Smooth muscle cell (in vitro differentiated cells): Measurements from ENCODE around the gene KNSTRN. TPM values are rescaled to one million over a fixed set of nuclear protein-coding genes. Genes with fewer than 3 reads are reported as not detected.
A peak's percentile ranks its signal among the peaks of the same experiment; 100 is the strongest.

ENCODE experiments used
- DNase-seq: peaks from one replicate; lab custom pipeline; 2025; ENCODE audit not compliant: unreplicated experiment; lab: John Stamatoyannopoulos, UW
- H2AFZ ChIP-seq: fragments of 200-600 bp; sonication (generic); 2 replicates; pipeline ENCODE4 v1.6.0; 2016; ENCODE audit warnings: antibody characterized with exemption, low read depth, mild to moderate bottlenecking
- H3F3A ChIP-seq: fragments of 200-600 bp; sonication (generic); 2 replicates; pipeline ENCODE4 v1.6.0; 2017; ENCODE audit warnings: antibody characterized with exemption, low read depth
- H3K27ac ChIP-seq: fragments of 200-600 bp; sonication (generic); 2 replicates; pipeline ENCODE4 v1.5.1; 2016; ENCODE audit warnings: low read depth, mild to moderate bottlenecking
- H3K27me3 ChIP-seq: fragments of 200-600 bp; sonication (generic); 2 replicates; pipeline ENCODE4 v1.6.1; 2016; ENCODE audit warnings: low read depth, mild to moderate bottlenecking
- H3K36me3 ChIP-seq: fragments of 200-600 bp; sonication (generic); 2 replicates; pipeline ENCODE4 v1.5.1; 2016; ENCODE audit warnings: low read depth
- H3K4me1 ChIP-seq: fragments of 200-600 bp; sonication (generic); 2 replicates; pipeline ENCODE4 v1.5.1; 2016; ENCODE audit warnings: low read depth
- H3K4me2 ChIP-seq: fragments of 200-600 bp; sonication (generic); 2 replicates; pipeline ENCODE4 v1.6.0; 2016; ENCODE audit warnings: mild to moderate bottlenecking
- H3K4me3 ChIP-seq: fragments of 200-600 bp; sonication (generic); 2 replicates; pipeline ENCODE4 v1.5.1; 2016; ENCODE audit warnings: mild to moderate bottlenecking
- H3K79me2 ChIP-seq: fragments of 200-600 bp; sonication (generic); 2 replicates; pipeline ENCODE4 v1.6.0; 2016; ENCODE audit warnings: low read depth, mild to moderate bottlenecking
- H3K9ac ChIP-seq: fragments of 200-600 bp; sonication (generic); 2 replicates; pipeline ENCODE4 v1.6.0; 2016; ENCODE audit warnings: low read depth
- H3K9me3 ChIP-seq: fragments of 200-600 bp; sonication (generic); replicated peaks from 2 replicates; pipeline ENCODE4 v1.5.1; 2016; ENCODE audit warnings: low read depth
- H4K20me1 ChIP-seq: fragments of 200-600 bp; sonication (generic); 2 replicates; pipeline ENCODE4 v1.6.0; 2016; ENCODE audit warnings: low read depth
- WGBS: methylation state at CpG from one replicate; pipeline ENCODE4 v1.1.7; 2016; ENCODE audit warnings: low lambda C conversion rate; 5-methylcytosine and 5-hydroxymethylcytosine counted together
- polyA plus RNA-seq: library from polyadenylated mRNA; unstranded; fragments of >200 nt; fragmentation: Nextera tagmentation; extraction: Ambion mirVana; gene quantifications from 2 replicates; pipeline ENCODE4 v1.2.1, GENCODE V29; 2016
- total RNA-seq: library from RNA; depleted of rRNA; stranded (reverse); fragments of >200 nt; gene quantifications from 2 replicates; pipeline ENCODE4 v1.2.3, GENCODE V29; 2014
- TF ChIP-seq, protein P1 (sequence below): fragments of 200-600 bp; sonication (generic); IDR thresholded peaks from 2 replicates; pipeline ENCODE4 v1.5.1; 2017; ENCODE audit warnings: borderline replicate concordance, mild to moderate bottlenecking, antibody characterized with exemption; ENCODE audit not compliant: insufficient read depth, poor library complexity, severe bottlenecking

The KNSTRN gene
- total and polyA plus RNA-seq, 2 experiments from 2014 or later, result 17.3 to 27.0 TPM

DNA sequence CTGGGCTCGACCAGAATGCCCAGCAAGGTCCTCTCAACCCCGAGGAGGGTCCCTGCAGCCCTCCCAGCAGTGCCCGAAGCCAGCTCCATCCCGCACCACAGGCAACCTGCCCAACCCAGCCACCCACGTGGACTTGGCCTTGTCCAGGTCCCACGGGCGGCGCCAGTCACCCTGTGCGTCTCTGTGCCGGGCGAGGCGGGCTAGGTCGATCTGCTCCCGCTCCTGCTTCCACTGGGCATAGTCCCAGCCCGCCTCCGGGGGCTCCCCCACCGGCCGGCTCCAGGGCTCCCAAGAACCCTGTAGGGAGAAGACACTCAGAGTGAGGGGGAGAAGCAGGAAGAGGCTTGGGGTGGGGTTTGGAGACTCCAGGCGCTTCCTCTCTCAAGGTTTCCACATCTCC is 44.9 kb upstream of the KNSTRN start:
- peaks cover 34% of the 10 kb centered on the region for H3K4me1 ChIP-seq
- H3K27me3 ChIP-seq, result no peaks in the 10 kb centered on the region
- H3K4me2 ChIP-seq, result peak overlapping the region; percentile 37
- WGBS, result 81% methylated on average over 19 of the region's 19 CpGs
- no peak overlapping the region for H3K4me3 ChIP-seq
- peak overlapping the region; percentile 24 for H3K27ac ChIP-seq
- H3K79me2 ChIP-seq, result no peaks in the 10 kb centered on the region
- TF ChIP-seq, protein P1, sequence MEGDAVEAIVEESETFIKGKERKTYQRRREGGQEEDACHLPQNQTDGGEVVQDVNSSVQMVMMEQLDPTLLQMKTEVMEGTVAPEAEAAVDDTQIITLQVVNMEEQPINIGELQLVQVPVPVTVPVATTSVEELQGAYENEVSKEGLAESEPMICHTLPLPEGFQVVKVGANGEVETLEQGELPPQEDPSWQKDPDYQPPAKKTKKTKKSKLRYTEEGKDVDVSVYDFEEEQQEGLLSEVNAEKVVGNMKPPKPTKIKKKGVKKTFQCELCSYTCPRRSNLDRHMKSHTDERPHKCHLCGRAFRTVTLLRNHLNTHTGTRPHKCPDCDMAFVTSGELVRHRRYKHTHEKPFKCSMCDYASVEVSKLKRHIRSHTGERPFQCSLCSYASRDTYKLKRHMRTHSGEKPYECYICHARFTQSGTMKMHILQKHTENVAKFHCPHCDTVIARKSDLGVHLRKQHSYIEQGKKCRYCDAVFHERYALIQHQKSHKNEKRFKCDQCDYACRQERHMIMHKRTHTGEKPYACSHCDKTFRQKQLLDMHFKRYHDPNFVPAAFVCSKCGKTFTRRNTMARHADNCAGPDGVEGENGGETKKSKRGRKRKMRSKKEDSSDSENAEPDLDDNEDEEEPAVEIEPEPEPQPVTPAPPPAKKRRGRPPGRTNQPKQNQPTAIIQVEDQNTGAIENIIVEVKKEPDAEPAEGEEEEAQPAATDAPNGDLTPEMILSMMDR, result no peak
- no peaks in the 10 kb centered on the region for H3K9me3 ChIP-seq
- no peaks in the 10 kb centered on the region for H3K36me3 ChIP-seq
- no peak overlapping the region for H3K9ac ChIP-seq
- H2AFZ ChIP-seq, result no peak overlapping the region
- no peaks in the 10 kb centered on the region for H4K20me1 ChIP-seq
- no peak for DNase-seq
- H3F3A ChIP-seq, result peaks cover 35% of the 10 kb centered on the region

DNA sequence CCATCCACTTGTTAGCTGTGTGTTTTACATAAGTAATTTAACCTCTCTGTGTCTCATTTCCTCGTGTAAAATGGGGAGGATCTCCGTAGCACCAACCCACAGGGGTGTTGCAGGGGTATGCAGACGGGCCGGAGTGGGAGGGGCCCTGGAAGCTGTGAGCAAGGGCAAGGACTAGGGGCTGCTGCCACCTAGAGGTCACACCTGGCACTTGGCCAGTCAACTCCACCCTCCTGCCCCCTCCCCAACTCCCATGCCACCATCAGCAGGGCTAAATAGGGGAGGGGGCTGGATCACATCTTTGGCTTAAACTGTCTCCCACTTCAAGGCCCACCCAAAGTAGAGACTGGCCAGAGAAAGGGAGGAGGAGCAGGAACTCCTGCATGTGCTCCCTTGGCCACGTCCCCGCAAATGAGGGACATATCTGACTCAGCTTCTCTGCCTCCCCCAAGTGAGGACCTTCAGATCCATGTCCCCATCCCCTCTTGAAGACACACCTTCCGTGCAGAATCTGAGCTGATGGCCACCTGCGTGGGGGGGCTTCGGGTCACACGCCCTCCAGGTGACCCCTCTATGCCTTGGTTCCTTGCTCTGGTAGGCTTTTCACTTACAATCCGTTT is 44.4 kb upstream of the KNSTRN start:
- TF ChIP-seq, protein P1, result peak; percentile 79
- H3K27me3 ChIP-seq, result no peaks in the 10 kb centered on the region
- no peaks in the 10 kb centered on the region for H3K9me3 ChIP-seq
- peak overlapping the region; percentile 45 for H3K9ac ChIP-seq
- H4K20me1 ChIP-seq, result no peaks in the 10 kb centered on the region
- peak overlapping the region; percentile 98 for H3K27ac ChIP-seq
- H3K4me2 ChIP-seq, result peak overlapping the region; percentile 80
- DNase-seq, result peak; percentile 26
- H3K36me3 ChIP-seq, result no peaks in the 10 kb centered on the region
- 40% methylated on average over 11 of the region's 11 CpGs for WGBS
- no peak overlapping the region for H3K4me3 ChIP-seq
- peaks cover 41% of the 10 kb centered on the region for H3F3A ChIP-seq
- peaks cover 37% of the 10 kb centered on the region for H3K4me1 ChIP-seq
- H2AFZ ChIP-seq, result no peak overlapping the region
- H3K79me2 ChIP-seq, result no peaks in the 10 kb centered on the region

DNA sequence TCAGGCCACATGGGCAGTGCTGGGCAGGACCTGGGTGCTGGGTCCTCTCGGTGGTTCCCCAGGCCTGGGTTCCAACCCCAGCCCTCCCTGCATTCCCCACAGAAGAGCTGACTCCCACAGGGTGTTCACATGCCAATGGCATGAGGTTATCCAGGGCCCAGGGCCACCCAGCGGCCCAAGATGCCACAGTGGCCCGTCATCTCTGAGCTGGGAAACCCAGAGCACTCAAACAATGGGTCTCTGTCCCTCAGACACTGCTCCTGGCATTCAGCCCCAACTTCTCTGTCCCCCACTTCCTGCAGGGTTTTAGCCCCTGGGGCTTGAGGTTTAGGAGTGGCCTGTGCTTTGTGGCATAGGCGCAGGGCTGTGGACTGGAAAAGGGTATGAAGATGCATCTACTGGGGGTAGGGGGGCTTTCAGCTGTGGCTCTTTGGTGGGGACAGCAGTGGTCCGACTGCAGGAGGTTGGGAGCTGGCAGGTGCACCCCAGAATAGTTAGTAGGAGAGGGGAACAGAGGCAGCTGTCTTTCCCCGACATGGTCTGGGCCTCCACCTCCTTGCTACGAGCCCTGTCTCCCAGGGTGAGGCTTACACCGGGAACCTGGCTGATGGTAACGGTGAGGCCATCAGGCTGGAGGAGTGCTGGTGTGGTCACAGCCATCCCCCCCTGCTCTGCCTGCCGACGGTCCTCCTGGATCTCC is 43.5 kb upstream of the KNSTRN start:
- WGBS, result 74% methylated on average over 11 of the region's 11 CpGs
- DNase-seq, result peak; percentile 9
- Histone ChIP-seq H3F3A (peaks cover 40% of the 10 kb centered on the region), H3K27ac (peak overlapping the region; percentile 98), H4K20me1 (no peaks in the 10 kb centered on the region), H3K79me2 (no peaks in the 10 kb centered on the region), H3K4me2 (peak overlapping the region; percentile 80), H3K27me3 (no peaks in the 10 kb centered on the region), H3K9ac (peak overlapping the region; percentile 83), H3K4me1 (peaks cover 41% of the 10 kb centered on the region), H2AFZ (no peak overlapping the region), H3K4me3 (no peak overlapping the region), H3K9me3 (no peaks in the 10 kb centered on the region), H3K36me3 (no peaks in the 10 kb centered on the region)
- TF ChIP-seq, protein P1, result no peak
